HepG2 (cell line): ENCODE results near the gene TEAD4. TPM values are rescaled to one million over a fixed set of nuclear protein-coding genes. Genes with fewer than 3 reads are reported as not detected.

Experiments
- EEA1 ChIP-seq: sonication (generic); formaldehyde crosslinking; IDR thresholded peaks from 2 replicates; pipeline ENCODE4 v1.5.1; 2020; ENCODE audit warnings: mild to moderate bottlenecking, missing genetic modification reagents, borderline replicate concordance
- GLI4 ChIP-seq: sonication (generic); formaldehyde crosslinking; IDR thresholded peaks from 2 replicates; pipeline ENCODE4 v1.5.1; 2020; ENCODE audit warnings: missing genetic modification reagents, mild to moderate bottlenecking, moderate library complexity, borderline replicate concordance
- HMG20A ChIP-seq: IDR thresholded peaks from 2 replicates; pipeline ENCODE4 v1.6.1; 2016; ENCODE audit warnings: borderline replicate concordance
- HNRNPLL ChIP-seq: fragments of 200-400 bp; formaldehyde crosslinking; IDR thresholded peaks from 2 replicates; pipeline ENCODE4 v1.6.1; 2017; ENCODE audit warnings: mild to moderate bottlenecking, low read depth, low read length; ENCODE audit not compliant: poor library complexity, severe bottlenecking
- IRX3 ChIP-seq: sonication (generic); formaldehyde crosslinking; IDR thresholded peaks from 2 replicates; pipeline ENCODE4 v1.8.1; 2023; ENCODE audit warnings: mild to moderate bottlenecking, low read depth, missing genetic modification reagents, borderline replicate concordance
- PBX2 ChIP-seq: IDR thresholded peaks from 2 replicates; pipeline ENCODE4 v1.6.1; 2016; ENCODE audit warnings: control low read depth
- POGK ChIP-seq: sonication (generic); formaldehyde crosslinking; conservative IDR thresholded peaks from 2 replicates; pipeline ENCODE4 v1.8.0; 2022; ENCODE audit warnings: mild to moderate bottlenecking, moderate library complexity, missing genetic modification reagents
- REL ChIP-seq: sonication (generic); formaldehyde crosslinking; conservative IDR thresholded peaks from 2 replicates; pipeline ENCODE4 v1.8.0; 2022; ENCODE audit warnings: mild to moderate bottlenecking, missing genetic modification reagents, moderate library complexity
- REPIN1 ChIP-seq: sonication (generic); formaldehyde crosslinking; IDR thresholded peaks from 2 replicates; pipeline ENCODE4 v1.8.0; 2022; ENCODE audit warnings: missing genetic modification reagents, low read depth, mild to moderate bottlenecking, borderline replicate concordance
- STAG1 ChIP-seq: sonication (generic); formaldehyde crosslinking; IDR thresholded peaks from 2 replicates; pipeline ENCODE4 v1.4.0; 2020; ENCODE audit warnings: missing genetic modification reagents
- ZNF768 ChIP-seq: sonication (generic); formaldehyde crosslinking; IDR thresholded peaks from 2 replicates; pipeline ENCODE4 v1.4.0; 2020; ENCODE audit warnings: missing genetic modification reagents
- ZNF891 ChIP-seq: sonication (generic); formaldehyde crosslinking; IDR thresholded peaks from 2 replicates; pipeline ENCODE4 v1.5.0; 2020; ENCODE audit warnings: mild to moderate bottlenecking, missing genetic modification reagents
- polyA plus RNA-seq, 8 experiments: library from polyadenylated mRNA; depleted of rRNA in 3 of 8; stranded (reverse) in 7 of 8; unstranded in 1 of 8; fragments of >200 nt; fragmentation: Illumina TruSeq in 4 of 8; extraction: Trizol in 4 of 8; gene quantifications; 2 replicates each; pipeline versions ENCODE4 v1.2.1 to v1.2.3, GENCODE V29; 2011 to 2016; ENCODE audit warnings: low read depth in 4 of 8, missing spikeins in 1 of 8, mixed read lengths in 1 of 8; ENCODE audit not compliant: insufficient read depth in 1 of 8
- total RNA-seq, 5 experiments: library from RNA; depleted of rRNA; stranded (reverse); fragments of >200 nt; fragmentation: Illumina TruSeq; extraction: Trizol; gene quantifications; 2 replicates each; pipeline ENCODE4 v1.2.3, GENCODE V29; 2016; ENCODE audit warnings: low read depth in 1 of 5
- TF ChIP-seq, protein P1 (sequence below): sonication (generic); formaldehyde crosslinking; IDR thresholded peaks from 2 replicates; pipeline ENCODE4 v1.4.0; 2020; ENCODE audit warnings: mild to moderate bottlenecking, missing genetic modification reagents
- TF ChIP-seq, protein P2 (sequence below): sonication (generic); formaldehyde crosslinking; IDR thresholded peaks from 2 replicates; pipeline ENCODE4 v1.4.0; 2020; ENCODE audit warnings: missing genetic modification reagents, borderline replicate concordance
- TF ChIP-seq, protein P3 (sequence below): sonication (generic); formaldehyde crosslinking; IDR thresholded peaks from 2 replicates; pipeline ENCODE4 v1.9.0; 2021; ENCODE audit warnings: missing genetic modification reagents, borderline replicate concordance
- TF ChIP-seq, protein P4 (sequence below): IDR thresholded peaks from 2 replicates; pipeline ENCODE4 v1.6.1; 2016

Gene TEAD4
- total and polyA plus RNA-seq, 2 of the 13 experiments (the other 11 are each of a cell fraction or from before 2014, with no cell fraction given) = 45.0 to 69.4 TPM

DNA sequence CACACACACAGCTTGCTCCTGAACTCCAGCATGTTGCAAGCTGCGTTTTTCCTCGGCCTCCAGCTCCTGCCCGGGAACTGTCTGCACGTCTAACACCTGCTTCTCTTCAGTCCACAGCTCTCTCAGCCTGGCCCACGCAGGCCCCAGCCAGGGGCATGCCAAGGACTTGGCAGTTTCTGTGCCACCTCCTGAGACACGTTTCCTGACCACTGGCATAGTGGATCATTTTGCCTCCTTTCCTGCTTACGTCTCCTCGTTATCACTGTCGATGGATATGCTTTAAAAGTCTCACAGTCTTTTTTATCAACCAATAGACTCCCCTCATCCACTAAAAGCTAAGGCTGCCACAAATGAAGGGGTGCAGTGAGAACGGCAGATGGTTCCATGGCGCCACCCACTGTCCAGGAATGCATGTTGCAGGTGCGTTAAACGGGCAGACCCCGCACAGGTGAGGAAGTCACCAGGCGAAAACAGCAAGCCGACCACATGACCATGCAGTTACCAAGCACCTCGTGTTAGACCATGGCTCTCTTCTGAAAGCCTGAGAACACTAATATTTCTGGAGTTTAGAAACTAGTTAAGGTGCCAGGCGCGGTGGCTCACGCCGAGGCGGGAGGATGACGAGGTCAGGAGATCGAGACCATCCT, 14.7 kb upstream of the TEAD4 start (continued):
- TF ChIP-seq POGK (CRISPR knock-in tag) (0 out of 2 replicates have a peak, but pooled peaks have one; percentile 19), HMG20A (no peak), REPIN1 (CRISPR knock-in tag) (0 out of 2 replicates have a peak, but pooled peaks have one; percentile 17), HNRNPLL (no peak), ZNF891 (CRISPR knock-in tag) (no peak), GLI4 (CRISPR knock-in tag) (0 out of 2 replicates have a peak, but pooled peaks have one; percentile 26), IRX3 (CRISPR knock-in tag) (no peak), EEA1 (CRISPR knock-in tag) (no peak), ZNF768 (0 out of 2 replicates have a peak, but pooled peaks have one; percentile 16), PBX2 (CRISPR knock-in tag) (no peak), STAG1 (CRISPR knock-in tag) (peak; percentile 91), REL (CRISPR knock-in tag) (0 out of 2 replicates have a peak, but pooled peaks have one; percentile 37)
- TF ChIP-seq, protein P1, sequence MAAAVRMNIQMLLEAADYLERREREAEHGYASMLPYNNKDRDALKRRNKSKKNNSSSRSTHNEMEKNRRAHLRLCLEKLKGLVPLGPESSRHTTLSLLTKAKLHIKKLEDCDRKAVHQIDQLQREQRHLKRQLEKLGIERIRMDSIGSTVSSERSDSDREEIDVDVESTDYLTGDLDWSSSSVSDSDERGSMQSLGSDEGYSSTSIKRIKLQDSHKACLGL = 0 out of 2 replicates have a peak, but pooled peaks have one; percentile 29
- TF ChIP-seq, protein P2, sequence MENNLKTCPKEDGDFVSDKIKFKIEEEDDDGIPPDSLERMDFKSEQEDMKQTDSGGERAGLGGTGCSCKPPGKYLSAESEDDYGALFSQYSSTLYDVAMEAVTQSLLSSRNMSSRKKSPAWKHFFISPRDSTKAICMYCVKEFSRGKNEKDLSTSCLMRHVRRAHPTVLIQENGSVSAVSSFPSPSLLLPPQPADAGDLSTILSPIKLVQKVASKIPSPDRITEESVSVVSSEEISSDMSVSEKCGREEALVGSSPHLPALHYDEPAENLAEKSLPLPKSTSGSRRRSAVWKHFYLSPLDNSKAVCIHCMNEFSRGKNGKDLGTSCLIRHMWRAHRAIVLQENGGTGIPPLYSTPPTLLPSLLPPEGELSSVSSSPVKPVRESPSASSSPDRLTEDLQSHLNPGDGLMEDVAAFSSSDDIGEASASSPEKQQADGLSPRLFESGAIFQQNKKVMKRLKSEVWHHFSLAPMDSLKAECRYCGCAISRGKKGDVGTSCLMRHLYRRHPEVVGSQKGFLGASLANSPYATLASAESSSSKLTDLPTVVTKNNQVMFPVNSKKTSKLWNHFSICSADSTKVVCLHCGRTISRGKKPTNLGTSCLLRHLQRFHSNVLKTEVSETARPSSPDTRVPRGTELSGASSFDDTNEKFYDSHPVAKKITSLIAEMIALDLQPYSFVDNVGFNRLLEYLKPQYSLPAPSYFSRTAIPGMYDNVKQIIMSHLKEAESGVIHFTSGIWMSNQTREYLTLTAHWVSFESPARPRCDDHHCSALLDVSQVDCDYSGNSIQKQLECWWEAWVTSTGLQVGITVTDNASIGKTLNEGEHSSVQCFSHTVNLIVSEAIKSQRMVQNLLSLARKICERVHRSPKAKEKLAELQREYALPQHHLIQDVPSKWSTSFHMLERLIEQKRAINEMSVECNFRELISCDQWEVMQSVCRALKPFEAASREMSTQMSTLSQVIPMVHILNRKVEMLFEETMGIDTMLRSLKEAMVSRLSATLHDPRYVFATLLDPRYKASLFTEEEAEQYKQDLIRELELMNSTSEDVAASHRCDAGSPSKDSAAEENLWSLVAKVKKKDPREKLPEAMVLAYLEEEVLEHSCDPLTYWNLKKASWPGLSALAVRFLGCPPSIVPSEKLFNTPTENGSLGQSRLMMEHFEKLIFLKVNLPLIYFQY (CRISPR knock-in tag) = no peak
- TF ChIP-seq, protein P3, sequence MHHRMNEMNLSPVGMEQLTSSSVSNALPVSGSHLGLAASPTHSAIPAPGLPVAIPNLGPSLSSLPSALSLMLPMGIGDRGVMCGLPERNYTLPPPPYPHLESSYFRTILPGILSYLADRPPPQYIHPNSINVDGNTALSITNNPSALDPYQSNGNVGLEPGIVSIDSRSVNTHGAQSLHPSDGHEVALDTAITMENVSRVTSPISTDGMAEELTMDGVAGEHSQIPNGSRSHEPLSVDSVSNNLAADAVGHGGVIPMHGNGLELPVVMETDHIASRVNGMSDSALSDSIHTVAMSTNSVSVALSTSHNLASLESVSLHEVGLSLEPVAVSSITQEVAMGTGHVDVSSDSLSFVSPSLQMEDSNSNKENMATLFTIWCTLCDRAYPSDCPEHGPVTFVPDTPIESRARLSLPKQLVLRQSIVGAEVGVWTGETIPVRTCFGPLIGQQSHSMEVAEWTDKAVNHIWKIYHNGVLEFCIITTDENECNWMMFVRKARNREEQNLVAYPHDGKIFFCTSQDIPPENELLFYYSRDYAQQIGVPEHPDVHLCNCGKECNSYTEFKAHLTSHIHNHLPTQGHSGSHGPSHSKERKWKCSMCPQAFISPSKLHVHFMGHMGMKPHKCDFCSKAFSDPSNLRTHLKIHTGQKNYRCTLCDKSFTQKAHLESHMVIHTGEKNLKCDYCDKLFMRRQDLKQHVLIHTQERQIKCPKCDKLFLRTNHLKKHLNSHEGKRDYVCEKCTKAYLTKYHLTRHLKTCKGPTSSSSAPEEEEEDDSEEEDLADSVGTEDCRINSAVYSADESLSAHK = no peak
- TF ChIP-seq, protein P4, sequence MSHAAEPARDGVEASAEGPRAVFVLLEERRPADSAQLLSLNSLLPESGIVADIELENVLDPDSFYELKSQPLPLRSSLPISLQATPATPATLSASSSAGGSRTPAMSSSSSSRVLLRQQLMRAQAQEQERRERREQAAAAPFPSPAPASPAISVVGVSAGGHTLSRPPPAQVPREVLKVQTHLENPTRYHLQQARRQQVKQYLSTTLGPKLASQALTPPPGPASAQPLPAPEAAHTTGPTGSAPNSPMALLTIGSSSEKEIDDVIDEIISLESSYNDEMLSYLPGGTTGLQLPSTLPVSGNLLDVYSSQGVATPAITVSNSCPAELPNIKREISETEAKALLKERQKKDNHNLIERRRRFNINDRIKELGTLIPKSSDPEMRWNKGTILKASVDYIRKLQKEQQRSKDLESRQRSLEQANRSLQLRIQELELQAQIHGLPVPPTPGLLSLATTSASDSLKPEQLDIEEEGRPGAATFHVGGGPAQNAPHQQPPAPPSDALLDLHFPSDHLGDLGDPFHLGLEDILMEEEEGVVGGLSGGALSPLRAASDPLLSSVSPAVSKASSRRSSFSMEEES = 0 out of 2 replicates have a peak, but pooled peaks have one; percentile 23
